Suppressor macrophage treated with lipopolysaccharide for 1 hour (primary cell): Measurements from ENCODE around the gene CNPY4.

ENCODE experiments used
- DNase-seq, 3 donors: peaks; one replicate each; pipeline ENCODE4 v3.0.0-alpha.2; 2020 to 2022

CNPY4 gene

GRCh38 chr7:100167912-100168323 lies 48.5 kb downstream of the CNPY4 start:
- DNase-seq: peak in 1 of 3 donors; percentile 23

- DNase-seq: no peak
These were observed 49.9 kb downstream of the CNPY4 start for GRCh38 chr7:100169147-100169850.

DNA sequence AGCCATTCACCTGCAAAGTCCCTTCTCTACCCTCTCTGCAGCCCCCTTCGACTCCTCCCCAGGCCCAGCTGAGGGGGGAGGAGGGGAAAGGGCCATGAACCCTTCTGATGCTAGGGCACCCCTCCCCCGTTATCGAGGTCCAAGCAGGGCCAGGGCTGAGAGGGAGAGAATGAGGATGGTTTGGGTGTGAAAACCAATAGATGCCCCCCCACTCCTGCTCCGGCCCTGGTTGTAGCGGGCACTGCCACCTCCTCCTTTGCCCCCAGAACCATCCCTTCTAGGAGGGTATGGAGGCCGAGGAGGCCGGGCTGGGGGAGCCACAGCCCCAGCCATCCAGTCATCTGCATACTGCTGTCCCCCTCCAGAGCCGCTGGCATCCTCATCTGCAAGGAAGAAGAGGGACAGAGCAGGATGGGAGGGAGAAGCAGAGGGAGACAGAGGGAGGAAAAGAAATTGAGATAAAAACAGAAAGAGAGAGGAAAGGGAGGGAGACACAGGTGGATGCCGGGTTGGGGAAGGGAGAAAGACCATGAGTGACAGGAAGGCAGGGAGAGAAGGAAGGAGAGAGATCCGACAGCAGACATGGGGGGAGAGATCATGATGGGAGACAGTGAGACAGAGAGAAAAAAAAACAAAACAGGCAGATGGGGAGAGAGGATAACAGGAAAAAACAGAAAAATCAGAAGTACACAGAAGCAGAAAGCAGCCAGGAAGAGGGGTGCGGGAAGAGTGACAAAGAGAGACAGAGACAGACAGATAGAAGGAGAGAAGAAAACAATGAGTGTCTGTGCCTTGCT lies 50.9 kb downstream of the CNPY4 start:
- no peak for DNase-seq

GRCh38 chr7:100171087-100171681 lies 51.8 kb downstream of the CNPY4 start:
- DNase-seq: no peak

GRCh38 chr7:100171840-100172239 lies 52.4 kb downstream of the CNPY4 start:
- DNase-seq: no peak

- no peak for DNase-seq
These were observed 54.5 kb downstream of the CNPY4 start for GRCh38 chr7:100173806-100174495.

- no peak for DNase-seq
These were observed 55.1 kb downstream of the CNPY4 start for GRCh38 chr7:100174582-100174981.
